IPS-18a (cell line): ENCODE data around the gene UBE2L3.
A peak's percentile ranks its signal among the peaks of the same experiment; 100 is the strongest.
"Not testable (repeated sequence)": the region's sequence is repeated elsewhere in the genome, so short reads cannot be mapped to it uniquely, and the experiment has no call there.

ENCODE experiments used
- H3K27ac ChIP-seq: one replicate; pipeline ENCODE4 v1.5.1; 2013; ENCODE audit warnings: low read length
- H3K27me3 ChIP-seq: one replicate; pipeline ENCODE4 v1.6.1; 2013; ENCODE audit warnings: mild to moderate bottlenecking, low read length; ENCODE audit not compliant: control insufficient read depth, insufficient read depth
- H3K36me3 ChIP-seq: one replicate; pipeline ENCODE4 v1.6.1; 2013; ENCODE audit warnings: low read depth, low read length; ENCODE audit not compliant: control insufficient read depth
- H3K4me1 ChIP-seq: one replicate; pipeline ENCODE4 v1.6.1; 2013; ENCODE audit warnings: low read depth, low read length; ENCODE audit not compliant: control insufficient read depth
- H3K4me3 ChIP-seq: one replicate; pipeline ENCODE4 v1.5.1; 2013; ENCODE audit warnings: low read length
- H3K9ac ChIP-seq: one replicate; pipeline ENCODE4 v1.6.1; 2013; ENCODE audit warnings: mild to moderate bottlenecking, low read length, moderate library complexity
- H3K9me3 ChIP-seq: one replicate; pipeline ENCODE4 v1.6.1; 2013; ENCODE audit warnings: low read depth, low read length; ENCODE audit not compliant: control insufficient read depth

The UBE2L3 gene

DNA sequence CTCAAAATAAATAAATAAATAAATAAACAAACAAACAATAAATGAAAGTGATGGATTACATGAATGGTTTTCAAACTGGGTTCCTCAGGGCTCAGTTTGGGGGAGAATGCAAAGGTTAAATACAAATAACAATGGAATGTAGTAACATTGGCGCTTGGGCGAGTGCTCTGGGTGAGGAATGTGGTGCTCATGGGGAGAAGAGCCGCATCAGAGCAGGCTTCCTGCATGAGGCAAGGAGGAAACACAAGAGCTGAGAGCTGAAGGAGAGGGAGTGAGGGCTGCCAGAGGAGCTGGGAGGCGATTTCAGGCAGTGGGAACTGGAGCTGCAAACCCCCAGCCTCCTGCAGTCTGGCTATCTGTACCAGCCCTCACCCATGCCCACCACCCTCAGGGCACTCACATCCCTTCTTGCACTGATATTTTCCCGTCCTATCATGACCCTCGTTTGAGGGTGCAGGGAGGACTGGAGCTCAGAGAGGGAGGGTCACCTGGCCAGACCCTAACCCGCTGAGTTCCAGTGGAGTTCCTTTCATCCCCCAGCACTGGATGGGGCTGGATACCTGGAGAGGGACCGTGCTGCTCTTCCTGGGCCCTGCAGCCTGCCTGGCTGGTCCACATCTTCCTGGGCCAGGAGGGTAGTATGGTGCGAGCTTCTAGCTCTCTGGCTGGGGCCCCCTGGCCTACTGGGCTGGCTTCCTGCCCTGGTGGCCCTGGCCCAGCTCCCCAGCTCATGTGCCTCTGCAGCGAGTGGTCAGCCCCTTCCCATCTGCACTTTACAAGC, 8.0 kb upstream of the UBE2L3 start:
- not testable (repeated sequence) for H3K27ac ChIP-seq, H3K4me3 ChIP-seq, H3K4me1 ChIP-seq, H3K27me3 ChIP-seq, H3K36me3 ChIP-seq, H3K9ac ChIP-seq, H3K9me3 ChIP-seq

DNA sequence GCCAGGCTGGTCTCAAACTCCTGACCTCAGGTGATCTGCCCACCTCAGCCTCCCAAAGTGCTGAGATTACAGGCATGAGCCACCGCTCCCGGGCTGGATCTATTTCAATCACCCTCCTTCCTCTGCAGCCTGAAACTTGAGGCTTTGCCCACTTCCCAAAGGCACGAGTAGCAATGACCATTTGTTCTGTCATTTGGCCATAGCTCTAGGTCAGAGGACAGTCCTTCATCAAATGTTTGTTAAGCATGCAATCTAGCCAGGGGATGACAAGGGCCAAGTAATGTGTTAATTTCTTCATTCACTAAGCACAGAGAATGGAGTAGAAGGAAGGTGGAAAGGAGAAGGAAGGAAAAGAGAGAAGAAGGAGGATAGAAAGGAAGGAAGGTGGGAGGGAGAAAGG, 6.9 kb upstream of the UBE2L3 start:
- H3K9ac ChIP-seq, H3K36me3 ChIP-seq, H3K27ac ChIP-seq, H3K27me3 ChIP-seq, H3K9me3 ChIP-seq, H3K4me1 ChIP-seq, H3K4me3 ChIP-seq: not testable (repeated sequence)

DNA sequence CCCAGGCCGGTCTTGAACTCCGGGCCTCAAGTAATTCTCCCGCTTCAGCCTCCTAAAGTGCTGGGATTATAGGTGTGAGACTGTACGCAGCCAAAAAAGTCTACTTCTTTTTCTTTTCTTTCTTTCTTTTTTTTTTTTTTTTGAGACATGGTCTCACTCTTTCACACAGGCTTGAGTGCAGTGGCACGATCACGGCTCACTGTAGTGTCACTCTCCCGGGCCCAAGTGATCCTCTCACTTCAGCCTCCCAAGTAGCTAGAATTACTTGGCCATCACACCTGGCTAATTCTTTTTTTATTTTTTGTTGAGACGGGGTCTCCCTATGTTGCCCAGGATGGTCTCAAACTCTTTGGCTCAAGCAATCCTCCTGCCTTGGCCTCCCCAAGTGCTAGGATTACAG, 3.6 kb upstream of the UBE2L3 start:
- Histone ChIP-seq H3K4me1 (no peaks in the 10 kb centered on the region), H3K27me3 (no peaks in the 10 kb centered on the region), H3K9me3 (no peaks in the 10 kb centered on the region), H3K4me3 (no peak overlapping the region), H3K36me3 (no peaks in the 10 kb centered on the region), H3K9ac (no peak overlapping the region), H3K27ac (no peak overlapping the region)

DNA sequence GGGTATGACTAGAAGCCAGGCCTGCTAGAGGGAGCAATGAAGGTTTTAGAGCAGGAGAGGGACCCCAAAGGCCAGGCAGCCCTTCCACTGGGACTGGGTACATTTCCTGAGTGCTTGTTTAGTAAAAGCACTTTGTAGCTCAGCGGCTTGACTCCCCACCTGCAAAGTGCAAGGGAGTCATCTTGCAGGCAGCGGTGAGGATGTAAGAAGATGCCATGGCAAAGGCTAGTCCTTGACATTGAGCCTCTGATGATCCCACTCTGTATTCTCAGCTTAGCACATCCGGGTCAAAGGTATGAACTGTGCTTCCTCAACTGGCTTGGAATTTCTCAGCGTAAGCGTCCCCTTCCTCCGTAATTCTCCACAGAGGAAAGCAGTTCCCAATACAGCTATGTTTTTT, 3.1 kb upstream of the UBE2L3 start:
- no peak overlapping the region for H3K27ac ChIP-seq
- H3K4me1 ChIP-seq, result peaks cover 2% of the 10 kb centered on the region
- no peak overlapping the region for H3K9ac ChIP-seq
- H3K36me3 ChIP-seq, result no peaks in the 10 kb centered on the region
- H3K27me3 ChIP-seq, result no peaks in the 10 kb centered on the region
- H3K9me3 ChIP-seq, result no peaks in the 10 kb centered on the region
- no peak overlapping the region for H3K4me3 ChIP-seq

DNA sequence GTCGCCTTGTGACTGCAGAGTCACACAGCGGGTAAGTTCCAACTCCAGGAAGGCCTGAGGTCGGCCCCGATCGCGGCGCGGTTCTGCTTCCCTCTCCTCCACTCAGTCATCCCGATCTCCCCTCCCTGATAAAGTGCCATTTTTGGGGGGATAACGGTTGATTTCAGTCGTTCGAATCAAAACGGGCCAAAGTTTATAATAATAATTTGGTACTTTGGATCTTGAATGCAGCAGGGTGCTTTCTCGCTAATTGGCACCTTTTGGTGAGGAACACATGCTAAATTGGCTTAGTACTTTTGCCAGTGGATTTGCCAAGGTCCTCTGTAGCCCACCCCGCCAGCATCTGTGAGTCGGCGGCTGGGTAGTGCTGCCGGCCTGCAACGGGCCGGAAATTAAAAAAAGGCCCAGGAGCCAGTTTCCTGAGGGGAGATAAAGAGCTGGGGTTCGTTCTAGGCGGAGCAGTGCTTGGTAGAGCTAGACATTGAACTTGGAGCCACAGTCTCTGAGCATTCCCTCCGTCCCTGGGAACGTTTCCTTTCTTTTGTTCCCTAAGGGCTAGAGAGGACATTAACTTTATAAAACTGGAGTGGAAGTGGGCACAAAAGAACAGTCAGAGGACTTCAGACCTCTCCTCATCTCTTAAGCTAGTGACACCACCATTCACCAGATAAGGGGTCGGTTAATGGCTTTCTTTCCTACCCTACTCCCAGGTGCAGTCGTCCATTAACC, 997 bp downstream of the UBE2L3 start:
- Histone ChIP-seq H3K9me3 (no peaks in the 10 kb centered on the region), H3K36me3 (no peaks in the 10 kb centered on the region), H3K27me3 (no peaks in the 10 kb centered on the region), H3K4me3 (peak overlapping the region; percentile 84), H3K4me1 (peaks cover 14% of the 10 kb centered on the region), H3K27ac (peak overlapping the region; percentile 86), H3K9ac (peak overlapping the region; percentile 93)

DNA sequence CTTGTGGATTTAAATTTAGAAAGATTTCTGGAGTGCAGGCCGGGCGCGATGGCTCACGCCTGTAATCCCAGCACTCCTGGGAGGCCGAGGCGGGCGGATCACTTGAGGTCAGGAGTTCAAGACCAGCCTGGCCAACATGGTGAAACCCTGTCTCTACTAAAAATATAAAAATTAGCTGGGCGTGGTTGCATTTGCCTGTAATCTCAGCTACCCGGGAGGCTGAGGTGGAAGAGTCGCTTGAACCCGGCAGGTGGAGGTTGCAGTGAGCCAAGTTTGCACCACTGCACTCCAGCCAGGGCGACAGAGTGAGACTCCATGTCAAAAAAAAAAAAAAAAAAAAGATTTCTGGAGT, 1.5 kb downstream of the UBE2L3 start:
- H3K36me3 ChIP-seq, H3K27ac ChIP-seq, H3K9me3 ChIP-seq, H3K27me3 ChIP-seq: not testable (repeated sequence)
- Histone ChIP-seq H3K4me3 (peak overlapping the region; percentile 84), H3K4me1 (peaks cover 14% of the 10 kb centered on the region), H3K9ac (peak overlapping the region; percentile 93)

DNA sequence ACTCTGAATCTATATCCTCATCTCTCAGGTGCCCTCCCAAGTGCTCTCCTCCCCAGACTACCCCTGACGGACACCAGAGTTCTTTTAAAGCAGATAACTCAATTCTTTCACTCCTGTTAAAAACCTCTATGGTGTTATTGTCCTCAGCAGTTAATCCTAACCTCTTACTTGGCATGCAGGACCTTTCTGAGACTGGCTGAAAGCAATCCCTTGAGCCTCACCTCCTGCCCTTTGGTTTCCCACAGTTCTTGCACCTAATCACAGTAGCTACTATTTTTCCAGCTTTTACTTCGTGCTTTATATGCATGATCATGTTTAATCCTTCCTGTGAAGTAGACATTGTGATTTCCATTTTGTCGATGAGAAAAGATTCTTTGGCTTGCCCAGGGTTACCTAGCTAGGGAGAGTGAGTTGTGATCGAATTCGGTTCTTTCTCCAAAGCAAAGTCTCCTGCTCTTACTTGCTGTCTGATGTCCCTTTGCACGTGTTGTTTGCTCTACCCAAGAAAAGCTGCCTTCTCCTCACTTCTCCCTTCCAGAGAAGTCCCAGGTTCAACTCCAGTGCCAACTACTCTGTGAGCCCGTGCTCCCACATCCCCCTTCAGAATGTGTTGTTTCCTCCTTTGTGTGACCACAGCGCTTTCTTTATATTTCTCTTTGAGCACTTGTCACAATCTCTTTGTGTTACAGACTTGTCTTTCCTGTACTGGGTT, 2.1 kb downstream of the UBE2L3 start:
- H3K9me3 ChIP-seq, result no peaks in the 10 kb centered on the region
- no peak overlapping the region for H3K27ac ChIP-seq
- H3K36me3 ChIP-seq, result no peaks in the 10 kb centered on the region
- peaks cover 14% of the 10 kb centered on the region for H3K4me1 ChIP-seq
- no peak overlapping the region for H3K9ac ChIP-seq
- no peaks in the 10 kb centered on the region for H3K27me3 ChIP-seq
- H3K4me3 ChIP-seq, result peak overlapping the region; percentile 84

DNA sequence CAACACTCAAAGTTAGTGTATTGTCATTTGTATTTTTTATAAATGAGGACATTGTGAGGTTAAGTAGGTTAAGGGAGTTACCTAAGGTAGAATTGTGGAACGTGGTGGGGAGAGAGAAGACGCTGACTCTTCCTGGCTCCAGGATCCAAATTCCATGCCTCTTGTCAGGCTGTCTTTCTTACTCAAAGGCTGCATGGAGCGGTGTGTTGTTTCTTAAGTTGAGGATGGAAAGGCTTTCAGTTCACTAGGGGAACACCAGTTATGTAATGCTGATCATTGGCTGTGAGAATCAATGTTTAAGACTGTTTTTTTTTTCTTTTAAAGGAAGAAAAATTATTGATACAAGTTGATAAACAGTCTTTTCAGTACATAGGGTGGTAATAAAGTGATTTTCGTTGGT, 2.9 kb downstream of the UBE2L3 start:
- Histone ChIP-seq H3K4me1 (peaks cover 14% of the 10 kb centered on the region), H3K27ac (no peak overlapping the region), H3K9ac (no peak overlapping the region), H3K4me3 (no peak overlapping the region), H3K36me3 (no peaks in the 10 kb centered on the region), H3K27me3 (no peaks in the 10 kb centered on the region), H3K9me3 (no peaks in the 10 kb centered on the region)

DNA sequence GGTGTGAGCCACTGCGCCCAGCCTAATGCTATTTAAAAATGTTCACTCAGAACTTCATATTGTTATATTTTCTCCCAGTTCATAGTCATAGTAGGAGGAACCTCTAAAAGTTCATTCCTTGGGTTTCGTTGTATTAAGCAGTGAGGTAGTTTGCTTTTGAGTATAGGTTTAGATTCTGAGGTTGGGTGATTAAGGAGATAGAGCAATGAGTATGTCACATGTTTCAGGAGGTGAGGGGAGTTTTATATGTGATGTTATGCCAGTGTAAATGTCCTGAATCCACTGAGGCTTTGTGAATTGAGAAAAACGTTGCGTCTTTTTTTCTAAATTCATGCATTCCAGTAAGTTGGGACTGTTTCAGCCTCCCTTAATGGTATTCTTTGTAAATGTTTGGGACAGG, 4.2 kb downstream of the UBE2L3 start:
- Histone ChIP-seq H3K9me3 (no peaks in the 10 kb centered on the region), H3K27ac (no peak overlapping the region), H3K27me3 (no peaks in the 10 kb centered on the region), H3K4me3 (no peak overlapping the region), H3K9ac (no peak overlapping the region), H3K4me1 (peaks cover 14% of the 10 kb centered on the region), H3K36me3 (no peaks in the 10 kb centered on the region)

DNA sequence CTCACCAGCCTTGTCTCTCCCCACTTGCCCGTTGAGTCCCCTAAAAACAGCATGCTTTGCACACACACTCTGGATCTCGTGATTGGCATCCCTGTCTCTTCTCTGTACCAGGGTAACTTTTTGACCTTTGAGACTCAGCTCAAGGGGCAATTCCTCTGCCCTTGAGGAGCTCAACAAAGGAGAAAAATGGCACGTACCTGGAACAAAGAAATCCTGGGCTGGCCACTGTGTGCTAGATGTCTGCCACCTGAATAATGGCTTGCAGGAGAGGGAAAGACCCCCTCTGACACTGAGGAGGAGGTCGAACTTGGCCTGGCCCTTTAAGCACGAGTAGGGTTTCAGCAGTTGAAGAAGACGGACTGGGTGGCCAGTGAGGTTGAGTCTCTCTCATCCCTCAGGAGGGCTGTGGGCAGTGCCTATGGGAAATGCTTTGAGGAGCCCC, 5.8 kb downstream of the UBE2L3 start:
- no peaks in the 10 kb centered on the region for H3K27me3 ChIP-seq
- H3K27ac ChIP-seq, result no peak overlapping the region
- peaks cover 14% of the 10 kb centered on the region for H3K4me1 ChIP-seq
- no peak overlapping the region for H3K4me3 ChIP-seq
- no peaks in the 10 kb centered on the region for H3K36me3 ChIP-seq
- H3K9ac ChIP-seq, result no peak overlapping the region
- no peaks in the 10 kb centered on the region for H3K9me3 ChIP-seq

DNA sequence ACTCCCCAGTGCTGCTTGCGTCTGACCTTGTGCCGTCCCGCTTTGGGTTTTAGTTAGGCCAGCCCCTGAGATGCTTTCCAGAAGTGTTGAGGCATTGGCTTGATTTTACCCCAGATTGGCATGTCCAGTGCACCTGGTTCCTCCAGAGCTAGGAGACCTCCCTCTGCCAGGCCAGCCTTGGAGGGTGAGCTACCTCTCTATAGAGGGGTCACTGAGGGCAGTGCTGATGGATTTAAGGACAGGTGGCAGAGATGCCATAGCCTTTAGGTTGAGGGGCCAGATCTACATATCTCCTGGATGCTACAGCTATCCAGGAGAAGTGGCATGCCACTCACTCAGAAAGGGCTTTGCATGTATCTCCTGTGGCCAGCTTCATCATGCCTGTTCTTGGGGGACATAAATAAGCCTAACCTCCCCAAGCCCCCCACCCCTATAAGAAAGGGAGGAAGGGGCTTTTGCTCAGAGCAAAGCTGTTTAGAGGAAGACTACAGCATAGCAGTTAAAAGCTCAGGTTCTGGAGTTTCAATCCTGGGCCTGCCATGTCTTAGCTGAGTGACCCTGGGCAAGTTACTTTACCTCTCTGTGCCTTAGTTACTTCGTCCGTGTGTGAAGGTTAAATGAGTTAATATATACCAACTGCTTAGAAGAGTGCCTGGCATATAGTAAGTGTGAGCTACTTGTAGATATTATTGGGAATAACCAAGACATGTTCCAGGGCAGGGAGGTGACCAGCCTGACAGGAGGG, 6.4 kb downstream of the UBE2L3 start:
- no peaks in the 10 kb centered on the region for H3K27me3 ChIP-seq
- H3K4me1 ChIP-seq, result peaks cover 14% of the 10 kb centered on the region
- H3K27ac ChIP-seq, result no peak overlapping the region

More for the DNA sequence above, 6.4 kb downstream of the UBE2L3 start:
- Histone ChIP-seq H3K9ac (no peak overlapping the region), H3K9me3 (no peaks in the 10 kb centered on the region), H3K36me3 (no peaks in the 10 kb centered on the region), H3K4me3 (no peak overlapping the region)
